Measurements from ENCODE around the gene NFATC1.

DNA sequence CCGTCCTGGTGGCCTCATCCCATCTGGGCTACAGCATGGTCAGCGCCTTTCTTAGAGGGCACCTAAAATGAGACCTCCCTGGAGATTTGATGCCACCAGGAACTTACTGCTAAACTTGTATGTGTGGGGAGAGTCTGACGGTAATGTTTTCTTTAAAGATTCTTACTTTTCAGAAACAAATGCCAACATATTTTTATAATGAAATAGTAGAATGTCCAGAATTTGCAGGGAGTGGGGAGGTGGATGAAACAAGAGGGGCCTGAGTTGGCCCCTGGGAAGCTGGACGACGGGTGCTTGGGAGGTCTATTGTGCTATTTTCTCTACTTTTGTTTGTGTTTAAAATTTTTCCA is 165.1 kb downstream of the NFATC1 start:
- TF ChIP-seq, protein P1, sequence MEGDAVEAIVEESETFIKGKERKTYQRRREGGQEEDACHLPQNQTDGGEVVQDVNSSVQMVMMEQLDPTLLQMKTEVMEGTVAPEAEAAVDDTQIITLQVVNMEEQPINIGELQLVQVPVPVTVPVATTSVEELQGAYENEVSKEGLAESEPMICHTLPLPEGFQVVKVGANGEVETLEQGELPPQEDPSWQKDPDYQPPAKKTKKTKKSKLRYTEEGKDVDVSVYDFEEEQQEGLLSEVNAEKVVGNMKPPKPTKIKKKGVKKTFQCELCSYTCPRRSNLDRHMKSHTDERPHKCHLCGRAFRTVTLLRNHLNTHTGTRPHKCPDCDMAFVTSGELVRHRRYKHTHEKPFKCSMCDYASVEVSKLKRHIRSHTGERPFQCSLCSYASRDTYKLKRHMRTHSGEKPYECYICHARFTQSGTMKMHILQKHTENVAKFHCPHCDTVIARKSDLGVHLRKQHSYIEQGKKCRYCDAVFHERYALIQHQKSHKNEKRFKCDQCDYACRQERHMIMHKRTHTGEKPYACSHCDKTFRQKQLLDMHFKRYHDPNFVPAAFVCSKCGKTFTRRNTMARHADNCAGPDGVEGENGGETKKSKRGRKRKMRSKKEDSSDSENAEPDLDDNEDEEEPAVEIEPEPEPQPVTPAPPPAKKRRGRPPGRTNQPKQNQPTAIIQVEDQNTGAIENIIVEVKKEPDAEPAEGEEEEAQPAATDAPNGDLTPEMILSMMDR (IDR thresholded peaks at IDR 0.05; ENCODE audit: low read depth, low read length): no peak
- TF ChIP-seq EZH2phosphoT487 (IDR thresholded peaks at IDR 0.05; ENCODE audit: low read depth): no peak

Data from OCI-LY3 (cell line).